GM10248 (cell line): ENCODE results near the gene WDR81.

ENCODE experiments used
- CTCF ChIA-PET: fragments of 300-600 bp; sonication (Branson Sonifier 250); formaldehyde crosslinking; extraction: SDS; loops from one replicate; lab custom pipeline; 2021; ENCODE audit warnings: antibody characterized with exemption; lab: Yijun Ruan, JAX
- POLR2A ChIA-PET: fragments of 350-650 bp; sonication (Branson Sonifier 250); formaldehyde crosslinking; extraction: SDS; loops from one replicate; lab custom pipeline; 2020; ENCODE audit warnings: antibody characterized with exemption; lab: Yijun Ruan, JAX
- DNase-seq: peaks from one replicate; pipeline ENCODE4 v3.0.0; 2012; ENCODE audit errors: extremely low spot score
- TF ChIP-seq, protein P1 (sequence below): IDR thresholded peaks from 2 replicates; pipeline ENCODE4 v1.5.1; 2012; ENCODE audit warnings: mild to moderate bottlenecking, low read depth; ENCODE audit errors: extremely low read depth, missing control alignments, control extremely low read depth

The WDR81 gene

DNA sequence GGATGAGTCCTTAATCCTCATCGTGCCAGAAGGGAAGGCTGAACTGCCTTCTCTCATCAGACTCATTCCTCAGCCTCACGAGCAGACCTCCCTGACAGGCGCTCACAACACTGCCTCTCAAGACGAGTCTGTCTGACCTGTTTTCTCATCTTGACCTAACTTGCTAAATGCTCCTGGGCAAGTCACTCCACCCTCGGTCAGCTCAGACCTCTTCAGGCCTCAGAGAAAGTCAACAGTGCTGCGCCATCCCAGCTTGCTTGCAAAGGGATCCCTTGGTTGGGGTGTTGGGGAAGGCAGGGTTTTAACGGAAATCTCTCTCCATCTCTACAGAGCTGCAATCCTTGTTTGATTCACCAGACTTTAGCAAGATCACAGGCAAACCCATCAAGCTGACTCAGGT lies 52.4 kb downstream of the WDR81 start:
- ChIA-PET POLR2A (no interaction called here), CTCF (no interaction called here)
- TF ChIP-seq, protein P1, sequence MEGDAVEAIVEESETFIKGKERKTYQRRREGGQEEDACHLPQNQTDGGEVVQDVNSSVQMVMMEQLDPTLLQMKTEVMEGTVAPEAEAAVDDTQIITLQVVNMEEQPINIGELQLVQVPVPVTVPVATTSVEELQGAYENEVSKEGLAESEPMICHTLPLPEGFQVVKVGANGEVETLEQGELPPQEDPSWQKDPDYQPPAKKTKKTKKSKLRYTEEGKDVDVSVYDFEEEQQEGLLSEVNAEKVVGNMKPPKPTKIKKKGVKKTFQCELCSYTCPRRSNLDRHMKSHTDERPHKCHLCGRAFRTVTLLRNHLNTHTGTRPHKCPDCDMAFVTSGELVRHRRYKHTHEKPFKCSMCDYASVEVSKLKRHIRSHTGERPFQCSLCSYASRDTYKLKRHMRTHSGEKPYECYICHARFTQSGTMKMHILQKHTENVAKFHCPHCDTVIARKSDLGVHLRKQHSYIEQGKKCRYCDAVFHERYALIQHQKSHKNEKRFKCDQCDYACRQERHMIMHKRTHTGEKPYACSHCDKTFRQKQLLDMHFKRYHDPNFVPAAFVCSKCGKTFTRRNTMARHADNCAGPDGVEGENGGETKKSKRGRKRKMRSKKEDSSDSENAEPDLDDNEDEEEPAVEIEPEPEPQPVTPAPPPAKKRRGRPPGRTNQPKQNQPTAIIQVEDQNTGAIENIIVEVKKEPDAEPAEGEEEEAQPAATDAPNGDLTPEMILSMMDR, result no peak
- DNase-seq, result no peak

DNA sequence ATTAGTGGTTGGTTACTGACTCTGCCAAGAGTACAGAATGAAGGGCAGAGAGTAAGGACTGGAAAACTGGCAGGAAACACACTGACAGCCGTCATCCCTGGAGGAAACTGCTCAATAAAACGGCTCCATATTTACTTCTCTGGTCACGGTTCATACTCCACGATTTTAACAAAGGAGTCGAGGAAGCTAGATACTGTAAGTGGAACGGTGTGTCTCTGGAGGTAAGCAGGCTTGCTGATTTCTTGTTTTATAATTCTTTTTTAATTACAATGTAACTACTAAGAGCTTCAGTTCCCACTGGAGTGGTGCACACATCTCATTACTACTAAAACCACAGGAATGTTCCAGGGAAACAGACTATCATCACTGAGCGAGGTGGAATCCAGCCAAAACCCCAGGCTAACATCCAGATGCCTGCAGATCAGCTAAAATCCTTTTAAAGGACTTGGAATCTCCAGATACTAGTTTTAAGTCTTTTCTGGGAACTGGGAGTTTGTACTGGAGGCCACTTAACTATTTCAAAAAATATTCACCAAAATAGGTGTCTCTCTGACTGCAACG lies 55.1 kb downstream of the WDR81 start:
- CTCF ChIA-PET, result interaction anchor here (1.2 kb wide), 1 partner anchor 10 kb away, joined by 4 read pairs; no protein-coding TSS in a partner anchor
- POLR2A ChIA-PET, result no interaction called here
- TF ChIP-seq, protein P1, result no peak
- no peak for DNase-seq

DNA sequence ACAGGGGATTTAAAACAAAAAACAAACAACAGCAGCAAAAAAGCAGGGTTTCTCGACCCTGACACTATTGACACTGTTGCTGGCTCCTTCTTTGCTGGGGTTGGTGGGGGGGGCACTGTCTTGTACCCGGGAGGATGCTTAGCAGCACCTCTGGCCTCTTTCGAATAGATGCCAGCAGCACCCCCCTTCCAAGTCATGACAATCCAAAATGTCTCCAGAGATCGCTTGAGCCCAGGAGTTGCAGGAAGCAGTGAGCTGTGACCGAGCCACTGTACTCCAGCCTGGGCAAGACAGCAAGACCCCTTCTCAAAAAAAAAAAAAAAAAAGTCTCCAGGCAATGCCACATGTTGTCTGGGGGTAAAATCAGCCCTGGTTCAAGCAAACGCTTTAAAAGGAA lies 57.7 kb downstream of the WDR81 start:
- no peak for DNase-seq
- ChIA-PET POLR2A (interaction anchor here (1.4 kb wide), 1 partner anchor 9 kb away, joined by 3 read pairs; no protein-coding TSS in a partner anchor), CTCF (interaction anchor here (1.0 to 3.9 kb wide), 8 partner anchors 8 to 65 kb away, joined by 3 to 40 read pairs (median 6); no protein-coding TSS in a partner anchor)
- TF ChIP-seq, protein P1, result no peak

GRCh38 chr17:1783271-1783670 lies 58.8 kb downstream of the WDR81 start:
- TF ChIP-seq, protein P1, result no peak
- no peak for DNase-seq
- ChIA-PET CTCF (interaction anchor here (1.0 to 3.9 kb wide), 14 partner anchors 9 to 137 kb away, joined by 3 to 40 read pairs (median 7); no protein-coding TSS in a partner anchor), POLR2A (interaction anchor here (0.6 to 1.4 kb wide), 4 partner anchors 10 to 67 kb away, joined by 3 to 7 read pairs (median 3); no protein-coding TSS in a partner anchor)

DNA sequence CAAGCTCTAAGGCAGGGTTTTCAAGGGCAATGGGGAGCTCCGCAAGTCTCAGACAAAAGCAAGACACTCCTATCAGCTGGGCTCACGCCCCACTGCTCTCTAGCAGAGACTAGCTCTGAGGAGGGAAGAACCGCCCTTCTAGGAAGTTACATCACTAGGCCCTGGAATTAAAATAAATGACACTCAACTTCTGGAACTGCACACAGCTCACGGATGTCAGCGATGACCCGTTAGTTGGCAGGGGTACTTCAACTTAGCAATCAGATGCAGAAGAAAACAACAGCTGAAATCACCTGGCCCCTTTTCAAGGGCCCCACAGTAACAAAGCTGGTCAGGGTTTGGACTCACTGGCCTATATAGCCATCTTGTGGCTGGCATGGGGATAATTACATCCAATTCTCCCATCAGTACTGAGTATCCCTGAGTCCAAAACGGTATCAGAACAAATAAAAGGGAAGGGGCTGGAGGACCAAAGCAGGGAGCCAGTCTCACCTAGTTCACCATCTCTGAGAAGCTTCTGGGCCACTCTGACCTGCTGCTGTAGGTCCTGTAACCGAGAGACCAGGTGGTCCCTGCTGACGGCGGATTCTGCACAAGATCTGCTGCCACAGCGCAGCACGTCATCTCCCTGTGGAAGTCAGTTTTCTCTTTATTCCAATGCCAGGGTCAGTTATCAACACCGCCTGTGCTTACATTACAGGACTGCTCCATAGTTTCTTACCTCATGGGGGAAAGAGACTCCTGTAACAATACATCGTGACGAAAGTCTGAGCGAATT lies 59.5 kb downstream of the WDR81 start:
- ChIA-PET POLR2A (interaction anchor here (0.5 to 1.4 kb wide), 4 partner anchors 13 to 67 kb away, joined by 3 to 7 read pairs (median 4); no protein-coding TSS in a partner anchor), CTCF (interaction anchor here (0.9 to 3.9 kb wide), 15 partner anchors 9 to 138 kb away, joined by 3 to 40 read pairs (median 7); no protein-coding TSS in a partner anchor)
- TF ChIP-seq, protein P1, result peak; percentile 35
- DNase-seq, result peak; percentile 53

- ChIA-PET CTCF (interaction anchor here (1.3 to 1.4 kb wide), 2 partner anchors 48 to 57 kb away, joined by 3 to 4 read pairs; no protein-coding TSS in a partner anchor), POLR2A (no interaction called here)
- TF ChIP-seq, protein P1, result no peak
- no peak for DNase-seq
Observed at GRCh38 chr17:1785930-1786329, 61.4 kb downstream of the WDR81 start.
